Measurements from ENCODE around the gene ACSL6. TPM values are rescaled to one million over a fixed set of nuclear protein-coding genes. Genes with fewer than 3 reads are reported as not detected.

ACSL6 gene
- total RNA-seq, 1 donor from 2014 or later: not detected

DNA sequence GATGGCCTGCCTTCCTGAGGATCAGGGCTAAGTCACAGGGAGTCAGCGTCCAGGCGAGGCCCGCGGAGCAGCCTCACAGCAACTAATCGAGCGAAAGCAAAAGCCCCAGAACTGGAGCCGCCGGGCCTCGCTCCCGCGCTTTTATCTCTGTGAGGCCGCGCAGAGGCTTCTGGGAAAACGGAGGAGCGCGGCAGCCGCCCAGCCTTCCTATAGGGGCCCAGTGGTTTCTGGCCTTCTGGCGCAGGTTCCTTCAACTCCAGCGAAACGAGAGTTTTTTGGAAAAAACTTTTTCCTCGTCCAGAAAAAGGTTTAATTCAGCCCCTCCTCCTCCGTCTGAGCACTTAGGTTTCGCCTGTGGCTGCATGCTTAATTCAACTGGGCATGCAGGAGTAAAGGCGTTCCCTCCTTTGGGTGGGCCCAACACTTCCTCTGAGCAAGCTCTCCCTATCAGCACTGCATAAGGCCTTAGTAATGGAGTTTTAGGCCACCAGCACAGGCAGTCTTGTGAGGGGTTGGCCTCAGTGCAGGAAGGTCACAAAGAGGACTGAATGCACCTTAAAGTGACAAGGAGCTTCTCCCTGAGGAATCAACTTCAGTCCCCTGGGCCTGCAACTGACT lies 65.8 kb downstream of the ACSL6 start, which contains the start of gene MEIKIN:
TSS of gene MEIKIN (minus strand) at position 113 of the 618 bp plus-strand sequence. CDS start 158 bp downstream, outside the sequence.
- no peak within 1 kb of the TSS for H3K27ac Mint-ChIP-seq (ENCODE audit: unreplicated experiment)
- H3K36me3 Mint-ChIP-seq (ENCODE audit: unreplicated experiment): no peaks in the 10 kb centered on the region
- H3K27me3 Mint-ChIP-seq (ENCODE audit: unreplicated experiment): peaks cover 34% of the 10 kb centered on the region
- TF ChIP-seq, protein P1, sequence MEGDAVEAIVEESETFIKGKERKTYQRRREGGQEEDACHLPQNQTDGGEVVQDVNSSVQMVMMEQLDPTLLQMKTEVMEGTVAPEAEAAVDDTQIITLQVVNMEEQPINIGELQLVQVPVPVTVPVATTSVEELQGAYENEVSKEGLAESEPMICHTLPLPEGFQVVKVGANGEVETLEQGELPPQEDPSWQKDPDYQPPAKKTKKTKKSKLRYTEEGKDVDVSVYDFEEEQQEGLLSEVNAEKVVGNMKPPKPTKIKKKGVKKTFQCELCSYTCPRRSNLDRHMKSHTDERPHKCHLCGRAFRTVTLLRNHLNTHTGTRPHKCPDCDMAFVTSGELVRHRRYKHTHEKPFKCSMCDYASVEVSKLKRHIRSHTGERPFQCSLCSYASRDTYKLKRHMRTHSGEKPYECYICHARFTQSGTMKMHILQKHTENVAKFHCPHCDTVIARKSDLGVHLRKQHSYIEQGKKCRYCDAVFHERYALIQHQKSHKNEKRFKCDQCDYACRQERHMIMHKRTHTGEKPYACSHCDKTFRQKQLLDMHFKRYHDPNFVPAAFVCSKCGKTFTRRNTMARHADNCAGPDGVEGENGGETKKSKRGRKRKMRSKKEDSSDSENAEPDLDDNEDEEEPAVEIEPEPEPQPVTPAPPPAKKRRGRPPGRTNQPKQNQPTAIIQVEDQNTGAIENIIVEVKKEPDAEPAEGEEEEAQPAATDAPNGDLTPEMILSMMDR (IDR thresholded peaks at IDR 0.05): no peak
- no peak within 1 kb of the TSS for H3K4me3 Mint-ChIP-seq (ENCODE audit: unreplicated experiment)
- H3K4me1 Mint-ChIP-seq (ENCODE audit: unreplicated experiment): no peaks in the 10 kb centered on the region
- DNase-seq (ENCODE audit: extremely low spot score, unreplicated experiment): no peak
- H3K9me3 Mint-ChIP-seq (ENCODE audit: unreplicated experiment): no peaks in the 10 kb centered on the region

DNA sequence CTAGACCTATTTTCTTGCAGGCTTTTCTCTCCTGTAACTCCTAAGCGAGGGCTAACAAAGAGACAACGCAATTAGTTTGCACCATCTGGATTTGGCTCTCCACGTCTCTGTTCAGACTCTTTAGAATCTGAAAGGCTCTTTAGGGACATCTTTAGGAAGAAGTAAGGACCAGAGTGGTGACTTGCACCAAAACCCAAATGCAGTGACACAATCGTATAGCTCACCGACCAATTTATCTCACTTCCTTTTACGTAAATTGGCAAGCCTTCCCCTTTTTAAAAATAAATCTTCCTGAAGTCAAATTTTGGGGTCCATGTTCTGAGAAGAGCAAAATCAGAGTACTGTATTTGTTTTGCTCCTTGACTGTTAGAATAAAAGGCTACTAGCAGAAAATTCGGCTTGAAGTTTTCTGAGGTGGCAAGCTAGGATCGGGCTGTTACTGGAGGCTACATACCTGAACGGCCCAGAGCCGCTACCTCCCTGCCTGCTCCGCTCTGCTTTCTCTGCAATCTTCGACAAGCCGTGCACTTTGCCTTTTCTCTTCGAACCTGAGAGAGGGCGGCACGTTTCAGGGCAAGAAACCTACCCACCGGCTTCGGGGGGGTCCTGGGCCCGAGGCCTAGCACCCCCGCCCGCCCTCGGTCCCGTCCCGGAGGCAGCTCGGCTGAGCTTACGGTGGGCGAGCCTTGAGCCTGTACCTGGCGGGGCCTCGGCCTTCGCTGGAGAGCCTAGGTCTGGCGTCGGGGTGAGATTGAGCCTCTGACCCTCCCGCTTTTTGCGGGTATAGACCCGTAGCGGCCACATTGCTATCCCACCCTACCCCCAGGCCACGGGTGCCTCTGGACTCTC lies 66.5 kb downstream of the ACSL6 start:
- DNase-seq (ENCODE audit: extremely low spot score, unreplicated experiment): no peak
- TF ChIP-seq, protein P1 (IDR thresholded peaks at IDR 0.05): no peak
- no peaks in the 10 kb centered on the region for H3K36me3 Mint-ChIP-seq (ENCODE audit: unreplicated experiment)
- peaks cover 36% of the 10 kb centered on the region for H3K27me3 Mint-ChIP-seq (ENCODE audit: unreplicated experiment)
- H3K4me3 Mint-ChIP-seq (ENCODE audit: unreplicated experiment): no peak overlapping the region
- H3K4me1 Mint-ChIP-seq (ENCODE audit: unreplicated experiment): no peaks in the 10 kb centered on the region
- H3K27ac Mint-ChIP-seq (ENCODE audit: unreplicated experiment): no peak overlapping the region
- no peaks in the 10 kb centered on the region for H3K9me3 Mint-ChIP-seq (ENCODE audit: unreplicated experiment)

DNA sequence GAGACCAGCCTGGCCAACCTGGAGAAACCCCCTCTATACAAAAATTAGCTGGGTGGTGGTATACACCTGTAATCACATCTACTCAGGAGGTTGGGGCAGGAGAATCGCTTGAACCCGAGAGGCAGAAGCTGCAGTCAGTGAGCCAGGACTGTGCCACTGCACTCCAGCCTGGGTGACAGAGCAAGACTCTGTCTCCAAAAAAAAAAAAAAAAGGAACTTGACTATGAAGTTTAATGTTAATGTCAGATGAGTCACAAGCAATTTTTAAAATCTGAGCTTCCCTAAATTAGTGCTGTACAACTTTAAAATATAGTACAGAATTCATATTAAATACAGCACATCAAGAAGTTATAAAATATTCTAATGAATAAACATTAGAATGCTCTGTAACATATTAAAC lies 67.5 kb downstream of the ACSL6 start:
- TF ChIP-seq, protein P1 (IDR thresholded peaks at IDR 0.05): no peak
- Mint-ChIP-seq H3K27ac (ENCODE audit: unreplicated experiment) (no peak overlapping the region), H3K27me3 (ENCODE audit: unreplicated experiment) (peaks cover 34% of the 10 kb centered on the region)

DNA sequence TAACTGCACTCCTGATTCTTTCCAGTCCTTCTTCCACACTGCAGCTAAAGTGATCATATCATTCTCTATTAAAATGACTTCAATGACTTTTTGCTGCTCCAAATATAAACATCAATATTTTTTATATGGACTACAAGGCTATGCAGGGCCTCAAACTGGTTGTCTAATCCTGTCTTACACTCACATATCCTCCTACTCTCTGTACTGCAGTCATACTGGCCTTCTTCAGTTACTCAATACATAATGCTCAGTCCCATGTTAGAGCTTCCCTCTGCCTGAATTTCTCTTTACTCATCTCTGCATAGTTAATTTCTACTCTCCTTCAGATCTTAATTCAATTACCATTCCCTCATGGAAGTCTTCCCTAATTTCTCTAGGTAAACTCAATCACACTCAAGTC lies 69.4 kb downstream of the ACSL6 start:
- H3K27me3 Mint-ChIP-seq (ENCODE audit: unreplicated experiment): peaks cover 35% of the 10 kb centered on the region
- DNase-seq (ENCODE audit: extremely low spot score, unreplicated experiment): no peak
- H3K4me3 Mint-ChIP-seq (ENCODE audit: unreplicated experiment): no peak overlapping the region
- no peaks in the 10 kb centered on the region for H3K9me3 Mint-ChIP-seq (ENCODE audit: unreplicated experiment)
- H3K27ac Mint-ChIP-seq (ENCODE audit: unreplicated experiment): no peak overlapping the region
- TF ChIP-seq, protein P1 (IDR thresholded peaks at IDR 0.05): no peak
- no peaks in the 10 kb centered on the region for H3K4me1 Mint-ChIP-seq (ENCODE audit: unreplicated experiment)
- no peaks in the 10 kb centered on the region for H3K36me3 Mint-ChIP-seq (ENCODE audit: unreplicated experiment)

More for the DNA sequence above, 67.5 kb downstream of the ACSL6 start:
- H3K36me3 Mint-ChIP-seq (ENCODE audit: unreplicated experiment): no peaks in the 10 kb centered on the region
- DNase-seq (ENCODE audit: extremely low spot score, unreplicated experiment): no peak
- H3K9me3 Mint-ChIP-seq (ENCODE audit: unreplicated experiment): no peaks in the 10 kb centered on the region
- no peak overlapping the region for H3K4me3 Mint-ChIP-seq (ENCODE audit: unreplicated experiment)
- no peaks in the 10 kb centered on the region for H3K4me1 Mint-ChIP-seq (ENCODE audit: unreplicated experiment)

DNA sequence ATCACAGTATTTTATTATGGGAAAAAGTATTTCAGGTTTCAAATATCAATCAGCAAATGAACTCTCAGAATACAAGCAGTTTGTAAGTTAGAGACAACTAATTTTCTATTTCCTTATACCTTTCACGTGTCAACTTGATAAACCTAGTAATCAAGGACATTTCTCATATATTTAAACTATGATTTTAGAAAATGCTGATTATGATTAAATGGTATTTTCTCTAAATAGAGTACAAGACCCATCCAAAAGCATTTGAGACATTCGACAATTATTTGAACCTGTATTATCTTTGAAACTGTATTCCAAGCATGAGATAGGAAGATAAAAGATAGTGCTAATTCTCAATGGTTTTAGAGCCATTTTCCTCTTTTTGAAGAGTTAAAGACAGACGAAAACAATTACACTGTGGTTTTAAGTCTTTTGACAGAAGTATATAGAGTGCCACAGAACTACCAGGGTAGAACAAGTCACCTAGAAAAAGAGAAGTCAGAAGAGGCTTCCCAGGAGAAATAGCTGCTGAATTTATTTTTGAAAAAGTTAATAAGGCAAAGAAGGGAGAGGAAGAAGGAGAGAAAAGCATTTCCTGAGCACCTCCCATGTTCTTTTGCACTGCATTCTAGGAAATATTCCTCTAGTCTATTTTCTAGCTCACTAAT lies 71.6 kb downstream of the ACSL6 start:
- H3K9me3 Mint-ChIP-seq (ENCODE audit: unreplicated experiment): no peaks in the 10 kb centered on the region
- DNase-seq (ENCODE audit: extremely low spot score, unreplicated experiment): no peak

More for the DNA sequence above, 71.6 kb downstream of the ACSL6 start:
- TF ChIP-seq, protein P1 (IDR thresholded peaks at IDR 0.05): no peak
- Mint-ChIP-seq H3K36me3 (ENCODE audit: unreplicated experiment) (no peaks in the 10 kb centered on the region), H3K27ac (ENCODE audit: unreplicated experiment) (no peak overlapping the region), H3K4me1 (ENCODE audit: unreplicated experiment) (no peaks in the 10 kb centered on the region), H3K27me3 (ENCODE audit: unreplicated experiment) (peaks cover 47% of the 10 kb centered on the region), H3K4me3 (ENCODE audit: unreplicated experiment) (no peak overlapping the region)

Measured in osteocyte (in vitro differentiated cells).